Spinal cord (tissue), 10 donors: ENCODE results near the gene TICAM1. TPM values are rescaled to one million over a fixed set of nuclear protein-coding genes. Genes with fewer than 3 reads are reported as not detected.
"Not testable (repeated sequence)": the region's sequence is repeated elsewhere in the genome, so short reads cannot be mapped to it uniquely, and the experiment has no call there.

Source experiments
- DNase-seq, 6 donors: peaks; one replicate each; pipeline versions ENCODE4 v3.0.0 to v3.0.0-alpha.2; 2013 to 2015; ENCODE audit warnings: low spot score in 6 of 6, low read depth in 4 of 6
- H3K27ac ChIP-seq: one replicate; pipeline ENCODE4 v1.5.1; 2013; ENCODE audit warnings: low read depth, low read length, control low read depth
- H3K27me3 ChIP-seq: one replicate; pipeline ENCODE4 v1.6.1; 2013; ENCODE audit warnings: low read length; ENCODE audit not compliant: control insufficient read depth, insufficient read depth
- H3K36me3 ChIP-seq: one replicate; pipeline ENCODE4 v1.6.1; 2013; ENCODE audit warnings: low read length; ENCODE audit not compliant: control insufficient read depth, insufficient read depth
- H3K4me1 ChIP-seq: one replicate; pipeline ENCODE4 v1.6.1; 2013; ENCODE audit warnings: low read length; ENCODE audit not compliant: control insufficient read depth, insufficient read depth
- H3K4me3 ChIP-seq: one replicate; pipeline ENCODE4 v1.5.1; 2013; ENCODE audit warnings: low read depth, low read length, control low read depth
- H3K9me3 ChIP-seq: one replicate; pipeline ENCODE4 v1.6.1; 2013; ENCODE audit warnings: low read length; ENCODE audit not compliant: control insufficient read depth, insufficient read depth
- WGBS: methylation state at CpG from one replicate; pipeline ENCODE4 v1.1.5; 2013; ENCODE audit warnings: missing lambda C conversion rate; ENCODE audit not compliant: insufficient coverage; 5-methylcytosine and 5-hydroxymethylcytosine counted together
- polyA plus RNA-seq, 2 donors: library from polyadenylated mRNA; unstranded; fragments of 120-200 nt; gene quantifications; one replicate each; pipeline ENCODE4 v1.2.1, GENCODE V29; 2013; ENCODE audit not compliant: insufficient read length in 2 of 2
- total RNA-seq, 2 donors: library from RNA; depleted of rRNA in 1 of 2; stranded (reverse); fragments of 120-200 nt in 1 of 2; fragments of >200 nt in 1 of 2; gene quantifications; one replicate each; pipeline versions ENCODE4 v1.2.3 to v1.2.4, GENCODE V29; 2013 to 2014
- donor health status: healthy.

Gene TICAM1
- total and polyA plus RNA-seq, 4 donors: 1.4 to 6.3 (median 3.5) TPM

DNA sequence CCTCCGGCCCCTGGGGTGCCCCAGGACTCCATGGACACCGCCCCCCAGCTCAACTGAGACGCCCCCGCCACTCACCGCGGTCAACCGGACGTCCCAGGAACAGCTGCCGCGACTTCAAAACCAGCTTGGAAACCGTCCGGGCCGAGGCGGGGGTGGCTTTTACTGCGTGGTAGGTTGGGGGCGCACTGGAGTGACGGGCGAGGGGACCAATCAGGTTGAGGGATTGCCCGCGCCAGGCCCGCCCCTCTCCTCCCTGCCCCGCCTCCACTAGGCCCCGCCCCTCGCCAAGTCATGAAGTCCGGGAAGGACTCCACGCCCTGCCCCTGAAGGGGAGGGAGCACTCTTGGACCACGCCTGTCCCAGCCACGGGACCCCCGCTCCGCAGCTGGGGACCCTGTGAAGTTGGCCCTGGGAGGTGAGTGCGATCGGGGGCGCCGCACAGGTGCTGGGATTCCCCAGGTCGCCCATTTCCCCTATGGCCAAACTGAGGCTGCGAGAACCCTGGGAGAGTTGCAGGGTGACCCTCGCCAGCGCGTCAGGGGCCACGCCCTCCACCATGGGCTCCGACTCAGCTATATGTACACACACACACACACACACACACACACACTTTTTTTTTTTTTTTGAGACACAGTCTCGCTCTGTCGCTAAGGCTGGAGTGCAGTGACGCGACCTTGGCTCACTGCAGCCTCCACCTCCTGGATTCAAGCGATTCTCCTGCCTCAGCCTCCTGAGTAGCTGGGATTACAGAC, 36.2 kb upstream of the TICAM1 start, which contains the start of gene PLIN3:
Gene PLIN3, minus strand, starts transcription at position 134 of the 752 bp plus-strand sequence. CDS start 6,273 bp downstream, outside the sequence.
- H3K27ac ChIP-seq: peak within 1 kb of the TSS; percentile 68
- no peaks in the 10 kb centered on the region for H3K27me3 ChIP-seq
- DNase-seq: peak; percentile 63 to 95 (median 80)
- no peaks in the 10 kb centered on the region for H3K9me3 ChIP-seq
- peak within 1 kb of the TSS; percentile 69 for H3K4me3 ChIP-seq
- peaks cover 25% of the 10 kb centered on the region for H3K4me1 ChIP-seq
- 12% methylated on average over 40 of the region's 46 CpGs for WGBS
- H3K36me3 ChIP-seq: no peaks in the 10 kb centered on the region

DNA sequence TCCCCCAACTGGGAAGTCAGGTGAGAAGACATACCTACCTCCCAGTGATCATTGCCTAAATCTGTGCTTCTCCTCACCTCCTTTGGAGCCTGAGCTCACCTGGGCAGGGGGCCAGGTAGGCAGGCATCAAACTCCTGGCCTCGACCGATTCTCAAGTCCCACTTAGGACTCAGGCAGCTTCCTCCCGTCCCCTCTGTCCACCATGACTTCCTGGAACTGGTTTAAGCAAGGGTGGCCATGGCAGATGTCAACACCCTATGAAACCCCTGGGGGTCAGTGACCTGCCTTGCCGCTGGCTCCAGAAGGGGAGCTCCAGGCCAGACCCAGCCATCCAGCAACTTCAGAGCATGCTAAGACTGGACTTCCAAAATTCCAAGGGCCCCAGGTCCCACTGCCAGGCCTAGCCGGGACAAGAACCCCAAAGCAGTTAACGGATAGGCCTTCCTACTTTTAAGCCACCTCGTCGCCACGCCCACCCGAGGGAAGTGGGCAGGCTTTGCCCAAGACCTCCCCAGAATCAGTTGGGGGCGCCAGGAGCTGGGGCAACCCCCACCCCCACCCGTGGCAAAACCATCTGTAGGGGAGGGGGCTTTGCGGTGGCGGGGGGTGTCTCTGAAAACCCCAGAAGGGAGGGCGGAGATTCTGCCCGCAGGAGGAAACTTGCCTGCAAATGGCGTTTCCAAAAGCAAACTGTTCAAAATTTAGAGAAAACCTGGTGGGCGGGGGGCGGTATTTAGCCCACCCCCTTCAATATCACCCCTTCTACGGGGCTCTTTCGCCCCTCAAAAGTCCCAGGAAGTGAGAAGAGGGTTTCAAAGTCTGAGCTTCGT, 35.3 kb upstream of the TICAM1 start:
- Histone ChIP-seq H3K4me3 (peak overlapping the region; percentile 69), H3K9me3 (no peaks in the 10 kb centered on the region), H3K36me3 (peaks cover 4% of the 10 kb centered on the region), H3K27me3 (no peaks in the 10 kb centered on the region), H3K27ac (peak overlapping the region; percentile 68), H3K4me1 (peaks cover 21% of the 10 kb centered on the region)
- DNase-seq: peak in 2 of 6 donors; percentile 10 to 64
- 48% methylated on average over 6 of the region's 22 CpGs for WGBS

DNA sequence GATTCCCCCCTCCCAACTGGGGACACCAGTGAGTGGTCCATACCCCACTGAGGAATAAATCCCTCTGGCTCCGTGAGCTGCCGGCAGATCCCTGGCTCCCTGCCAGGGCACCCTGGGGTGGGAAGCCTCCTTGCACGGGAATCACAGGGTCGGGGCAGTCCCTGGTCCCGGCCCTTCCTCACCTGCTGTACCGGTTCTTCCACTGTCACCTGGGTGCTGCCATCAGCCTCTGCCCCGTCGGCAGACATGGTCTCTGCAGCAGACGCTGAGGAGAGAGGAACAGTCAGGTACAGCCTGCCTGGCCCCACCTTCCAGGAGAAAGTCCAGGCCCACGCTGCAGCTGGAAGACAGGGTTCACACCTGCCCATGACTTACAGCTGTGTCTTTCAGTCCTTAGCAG, 29.6 kb upstream of the TICAM1 start:
- DNase-seq: no peak
- Histone ChIP-seq H3K9me3 (no peaks in the 10 kb centered on the region), H3K36me3 (peaks cover 39% of the 10 kb centered on the region), H3K4me1 (no peaks in the 10 kb centered on the region), H3K27ac (no peak overlapping the region), H3K4me3 (no peak overlapping the region), H3K27me3 (no peaks in the 10 kb centered on the region)
- 62% methylated on average over 10 of the region's 10 CpGs for WGBS

- H3K27me3 ChIP-seq: no peaks in the 10 kb centered on the region
- no peak for DNase-seq
- H3K36me3 ChIP-seq: peaks cover 48% of the 10 kb centered on the region
- 93% methylated on average over 11 of the region's 11 CpGs for WGBS
- no peak overlapping the region for H3K4me3 ChIP-seq
- H3K27ac ChIP-seq: no peak overlapping the region
- no peaks in the 10 kb centered on the region for H3K9me3 ChIP-seq
- no peaks in the 10 kb centered on the region for H3K4me1 ChIP-seq
Observed at GRCh38 chr19:4859697-4860096, 28.2 kb upstream of the TICAM1 start.

DNA sequence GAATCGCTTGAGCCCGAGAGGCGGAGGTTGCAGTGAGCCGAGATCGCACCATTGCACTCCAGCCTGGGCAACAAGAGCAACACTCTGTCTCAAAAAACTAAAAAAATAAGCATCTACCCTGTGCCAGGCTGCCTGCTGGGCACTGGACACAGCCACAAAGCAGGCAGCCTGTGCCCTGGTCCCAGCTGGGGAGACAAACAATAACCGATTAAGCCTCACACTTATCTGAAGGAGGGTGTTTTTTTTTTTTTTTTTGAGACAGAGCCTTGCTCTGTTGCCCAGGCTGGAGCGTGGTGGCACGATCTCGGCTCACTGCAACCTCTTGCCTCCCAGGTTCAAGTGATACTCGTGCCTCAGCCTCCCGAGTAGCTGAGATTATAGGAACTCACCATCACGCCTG, 25.0 kb upstream of the TICAM1 start:
- peaks cover 59% of the 10 kb centered on the region for H3K36me3 ChIP-seq
- H3K4me1 ChIP-seq, DNase-seq, H3K27me3 ChIP-seq, H3K9me3 ChIP-seq, H3K27ac ChIP-seq, H3K4me3 ChIP-seq: not testable (repeated sequence)
- 86% methylated on average over 12 of the region's 12 CpGs for WGBS

GRCh38 chr19:4853506-4853905, 22.0 kb upstream of the TICAM1 start:
- H3K9me3 ChIP-seq, H3K4me1 ChIP-seq, DNase-seq, H3K27me3 ChIP-seq, H3K4me3 ChIP-seq, H3K27ac ChIP-seq: not testable (repeated sequence)
- H3K36me3 ChIP-seq: peaks cover 50% of the 10 kb centered on the region
- WGBS: 92% methylated on average over 6 of the region's 8 CpGs

GRCh38 chr19:4852484-4852883, 21.0 kb upstream of the TICAM1 start:
- WGBS: 97% methylated on average over 4 of the region's 6 CpGs
- Histone ChIP-seq H3K4me3 (no peak overlapping the region), H3K27ac (no peak overlapping the region), H3K4me1 (no peaks in the 10 kb centered on the region), H3K36me3 (peaks cover 48% of the 10 kb centered on the region), H3K27me3 (no peaks in the 10 kb centered on the region), H3K9me3 (no peaks in the 10 kb centered on the region)
- DNase-seq: no peak

GRCh38 chr19:4851551-4852290, 20.2 kb upstream of the TICAM1 start:
- Histone ChIP-seq H3K9me3 (no peaks in the 10 kb centered on the region), H3K27me3 (no peaks in the 10 kb centered on the region), H3K4me1 (no peaks in the 10 kb centered on the region), H3K4me3 (no peak overlapping the region), H3K36me3 (peaks cover 52% of the 10 kb centered on the region), H3K27ac (no peak overlapping the region)
- WGBS: 76% methylated on average over 41 of the region's 42 CpGs
- DNase-seq: peak in 2 of 6 donors; percentile 75 to 81

DNA sequence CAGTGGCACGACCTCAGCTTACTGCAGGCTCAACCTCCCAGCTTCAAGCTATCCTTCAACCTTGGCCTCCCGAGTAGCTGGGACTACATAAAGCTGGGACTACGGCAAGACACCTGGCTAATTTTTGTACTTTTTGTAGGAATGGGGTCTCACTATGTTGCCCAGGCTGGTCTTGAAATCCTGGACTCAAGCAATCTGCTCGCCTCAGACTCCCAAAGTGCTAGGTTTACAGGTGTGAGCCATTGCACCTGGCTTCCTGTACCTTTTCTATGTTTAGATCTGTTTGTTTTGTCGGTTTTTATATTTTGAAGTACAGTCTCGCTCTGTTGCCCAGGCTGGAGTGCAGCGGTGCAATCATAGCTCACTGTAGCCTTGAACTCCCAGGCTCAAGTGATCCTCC, 17.5 kb upstream of the TICAM1 start:
- Histone ChIP-seq H3K27ac (no peak overlapping the region), H3K36me3 (peaks cover 50% of the 10 kb centered on the region)

More for the DNA sequence above, 17.5 kb upstream of the TICAM1 start:
- 98% methylated on average over 7 of the region's 7 CpGs for WGBS
- Histone ChIP-seq H3K27me3 (no peaks in the 10 kb centered on the region), H3K9me3 (no peaks in the 10 kb centered on the region), H3K4me3 (no peak overlapping the region), H3K4me1 (no peaks in the 10 kb centered on the region)
- DNase-seq: no peak
